ENCODE results near the gene MGLL.

DNA sequence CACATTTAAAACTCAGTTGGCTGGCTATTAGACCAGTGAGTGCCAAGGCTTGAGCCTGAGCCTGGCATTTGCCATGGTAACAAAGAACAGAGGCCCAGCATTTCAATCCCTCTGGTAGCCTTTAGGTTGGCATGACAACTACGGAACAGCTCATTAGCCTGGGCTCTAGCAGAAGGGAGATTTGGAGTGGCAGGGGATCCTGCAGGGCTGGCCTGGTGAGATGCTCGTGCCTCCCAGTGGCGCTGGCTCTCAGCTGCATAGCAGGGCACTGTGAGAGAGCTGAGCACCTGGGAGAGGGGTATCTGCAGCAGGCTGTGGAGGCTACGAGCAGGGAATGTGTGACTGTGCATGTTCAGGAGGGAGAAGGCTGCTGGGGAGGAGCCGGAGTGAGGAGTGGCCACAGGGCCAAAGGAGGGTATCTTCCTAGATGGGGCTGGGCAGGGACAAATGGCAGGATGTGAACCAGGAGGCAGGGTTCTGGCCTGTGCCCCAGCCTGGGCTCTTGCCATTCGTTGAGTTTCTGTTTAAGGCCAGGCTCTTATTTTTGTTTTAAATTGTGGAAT, 155.1 kb downstream of the MGLL start:
- TF ChIP-seq CTCF (IDR thresholded peaks at IDR 0.05), result no peak
- TF ChIP-seq POLR2A (IDR thresholded peaks at IDR 0.05), result no peak

All from esophagus squamous epithelium (tissue), 4 donors.